Measurements from ENCODE around the gene EIF4G1. TPM values are rescaled to one million over a fixed set of nuclear protein-coding genes. Genes with fewer than 3 reads are reported as not detected.

EIF4G1 gene
- total RNA-seq, 6 donors from 2014 or later, result 278 to 408 (median 326) TPM

- no peak overlapping the region for H3K27ac ChIP-seq
- 73 to 75% methylated on average over 13 to 14 of the region's 14 CpGs for WGBS, 2 donors
Measured at GRCh38 chr3:184358921-184359350, 44.5 kb downstream of the EIF4G1 start.

GRCh38 chr3:184359610-184360009 lies 45.2 kb downstream of the EIF4G1 start:
- ATAC-seq (ENCODE audit: low FRiP score in 2 of 2), result no peak
- WGBS, 2 donors, result 86 to 87% methylated on average over 7 to 9 of the region's 9 CpGs
- peaks cover 0 to 17% (median under 1%) of the 10 kb centered on the region in 4 donors for H3K36me3 ChIP-seq
- H3K4me3 ChIP-seq, result no peak overlapping the region
- no peaks in the 10 kb centered on the region for H3K9me3 ChIP-seq
- TF ChIP-seq POLR2AphosphoS5 (IDR thresholded peaks at IDR 0.05) (no peak), EP300 (IDR thresholded peaks at IDR 0.05) (no peak), POLR2A (IDR thresholded peaks at IDR 0.05) (no peak)
- TF ChIP-seq, protein P1, sequence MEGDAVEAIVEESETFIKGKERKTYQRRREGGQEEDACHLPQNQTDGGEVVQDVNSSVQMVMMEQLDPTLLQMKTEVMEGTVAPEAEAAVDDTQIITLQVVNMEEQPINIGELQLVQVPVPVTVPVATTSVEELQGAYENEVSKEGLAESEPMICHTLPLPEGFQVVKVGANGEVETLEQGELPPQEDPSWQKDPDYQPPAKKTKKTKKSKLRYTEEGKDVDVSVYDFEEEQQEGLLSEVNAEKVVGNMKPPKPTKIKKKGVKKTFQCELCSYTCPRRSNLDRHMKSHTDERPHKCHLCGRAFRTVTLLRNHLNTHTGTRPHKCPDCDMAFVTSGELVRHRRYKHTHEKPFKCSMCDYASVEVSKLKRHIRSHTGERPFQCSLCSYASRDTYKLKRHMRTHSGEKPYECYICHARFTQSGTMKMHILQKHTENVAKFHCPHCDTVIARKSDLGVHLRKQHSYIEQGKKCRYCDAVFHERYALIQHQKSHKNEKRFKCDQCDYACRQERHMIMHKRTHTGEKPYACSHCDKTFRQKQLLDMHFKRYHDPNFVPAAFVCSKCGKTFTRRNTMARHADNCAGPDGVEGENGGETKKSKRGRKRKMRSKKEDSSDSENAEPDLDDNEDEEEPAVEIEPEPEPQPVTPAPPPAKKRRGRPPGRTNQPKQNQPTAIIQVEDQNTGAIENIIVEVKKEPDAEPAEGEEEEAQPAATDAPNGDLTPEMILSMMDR (IDR thresholded peaks at IDR 0.05), result no peak
- DNase-seq, result no peak
- H3K4me1 ChIP-seq, result peaks cover 19 to 23% (median 21%) of the 10 kb centered on the region in 4 donors
- H3K27ac ChIP-seq, result no peak overlapping the region
- H3K27me3 ChIP-seq, result no peaks in the 10 kb centered on the region

More at GRCh38 chr3:184358921-184359350, 44.5 kb downstream of the EIF4G1 start:
- TF ChIP-seq POLR2AphosphoS5 (IDR thresholded peaks at IDR 0.05), result no peak
- TF ChIP-seq POLR2A (IDR thresholded peaks at IDR 0.05), result no peak
- no peak for TF ChIP-seq EP300 (IDR thresholded peaks at IDR 0.05)
- TF ChIP-seq, protein P1 (IDR thresholded peaks at IDR 0.05), result no peak
- no peaks in the 10 kb centered on the region for H3K9me3 ChIP-seq
- H3K36me3 ChIP-seq, result peaks cover 0 to 17% (median 0%) of the 10 kb centered on the region in 4 donors
- H3K4me3 ChIP-seq, result no peak overlapping the region
- no peaks in the 10 kb centered on the region for H3K27me3 ChIP-seq
- H3K4me1 ChIP-seq, result peaks cover 13 to 16% (median 15%) of the 10 kb centered on the region in 4 donors
- no peak for DNase-seq
- ATAC-seq (ENCODE audit: low FRiP score in 2 of 2), result no peak

DNA sequence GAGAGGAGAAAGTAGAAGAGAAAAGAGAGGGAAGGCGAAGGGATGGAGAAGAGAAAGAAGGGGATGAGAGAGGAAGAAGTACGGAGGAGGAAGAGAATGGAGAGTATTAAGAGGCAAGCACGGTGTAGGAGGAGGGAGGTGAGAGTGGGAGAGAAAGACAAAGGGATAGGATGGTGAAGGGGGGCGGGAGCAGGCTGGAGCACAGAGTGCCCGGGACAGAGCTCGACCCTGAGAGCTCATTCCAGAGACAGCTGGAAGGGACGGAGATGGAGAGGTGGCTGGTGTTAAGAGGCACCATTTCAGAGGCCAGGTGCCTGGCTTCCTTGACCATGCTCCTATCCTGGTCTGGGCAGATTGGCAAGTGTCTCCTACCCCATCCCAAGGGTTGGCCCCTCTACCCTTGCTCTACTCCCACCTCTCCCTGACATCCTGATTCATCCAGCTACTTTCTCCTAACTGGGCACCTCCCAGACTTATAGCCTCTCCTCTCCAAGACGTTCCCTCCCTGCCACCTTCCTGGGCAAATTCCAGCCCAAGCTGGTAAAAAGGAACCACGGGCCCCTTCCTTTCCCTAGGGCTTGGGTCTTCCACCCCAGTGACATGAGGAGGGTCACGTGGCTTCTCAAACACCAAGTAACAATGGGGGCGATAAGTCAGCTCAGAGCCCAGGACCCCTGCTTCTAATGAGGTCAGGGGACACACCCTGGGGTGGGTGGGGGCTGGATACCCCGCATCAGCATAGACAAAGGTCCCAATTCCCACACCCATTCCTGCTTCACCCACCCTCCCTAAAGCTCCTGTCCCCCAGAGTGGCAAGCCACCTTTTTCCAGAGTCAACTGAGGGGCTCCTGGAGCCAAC lies 45.9 kb downstream of the EIF4G1 start:
- WGBS, 2 donors, result 70 to 78% methylated on average over 11 to 12 of the region's 12 CpGs
- Histone ChIP-seq H3K27ac (no peak overlapping the region), H3K9me3 (no peaks in the 10 kb centered on the region), H3K4me3 (peak overlapping the region in 2 of 4 donors; percentile 67 to 93), H3K27me3 (no peaks in the 10 kb centered on the region), H3K36me3 (peaks cover 0 to 17% (median 7%) of the 10 kb centered on the region in 4 donors), H3K4me1 (peaks cover 21 to 26% (median 24%) of the 10 kb centered on the region in 4 donors)
- no peak for ATAC-seq (ENCODE audit: low FRiP score in 2 of 2)
- TF ChIP-seq EP300 (IDR thresholded peaks at IDR 0.05) (no peak), POLR2A (IDR thresholded peaks at IDR 0.05) (no peak), POLR2AphosphoS5 (IDR thresholded peaks at IDR 0.05) (no peak)
- TF ChIP-seq, protein P1 (IDR thresholded peaks at IDR 0.05), result no peak
- DNase-seq, result no peak

DNA sequence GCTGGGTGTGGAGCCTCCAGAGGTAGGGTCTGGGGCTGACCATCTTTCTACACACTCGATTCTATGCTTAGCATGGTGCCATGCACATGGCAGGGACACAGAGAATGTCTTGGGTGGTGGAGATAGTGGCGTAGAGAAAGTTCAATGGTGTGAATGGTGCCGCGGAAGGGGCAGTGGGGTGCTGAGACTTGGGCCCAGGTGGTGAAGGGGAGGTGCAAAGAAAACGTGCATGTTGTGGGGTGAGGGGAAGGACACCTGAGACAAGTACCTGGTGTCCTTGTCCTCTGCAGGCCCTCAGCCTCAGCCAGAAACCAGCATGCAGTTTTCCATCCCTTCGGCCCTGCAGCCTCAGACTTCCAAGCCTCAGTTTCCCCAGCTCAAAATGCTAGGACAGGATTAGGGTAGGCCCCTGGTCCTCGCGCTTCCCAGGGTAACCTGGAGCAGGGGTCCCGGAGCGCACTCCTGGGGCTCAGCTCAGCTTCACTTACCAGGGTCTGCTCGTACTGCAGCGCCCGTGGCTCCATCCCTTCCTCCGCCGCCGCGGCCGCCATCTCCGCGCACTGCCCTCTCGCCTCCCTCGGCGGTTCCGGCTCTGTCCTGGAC lies 46.6 kb downstream of the EIF4G1 start:
- Histone ChIP-seq H3K9me3 (no peaks in the 10 kb centered on the region), H3K4me1 (peaks cover 21 to 26% (median 24%) of the 10 kb centered on the region in 4 donors), H3K4me3 (peak overlapping the region; percentile 52 to 96 (median 80)), H3K27me3 (no peaks in the 10 kb centered on the region), H3K27ac (peak overlapping the region; percentile 96 to 99 (median 98)), H3K36me3 (peaks cover 0 to 13% (median 10%) of the 10 kb centered on the region in 4 donors)
- WGBS, 2 donors, result 11 to 15% methylated on average over 18 to 20 of the region's 24 CpGs
- no peak for TF ChIP-seq POLR2AphosphoS5 (IDR thresholded peaks at IDR 0.05)
- no peak for TF ChIP-seq EP300 (IDR thresholded peaks at IDR 0.05)
- TF ChIP-seq, protein P1 (IDR thresholded peaks at IDR 0.05), result no peak
- no peak for TF ChIP-seq POLR2A (IDR thresholded peaks at IDR 0.05)
- no peak for ATAC-seq (ENCODE audit: low FRiP score in 2 of 2)
- no peak for DNase-seq
